GM18511 (cell line): ENCODE measurements around the gene PTCHD1.
A peak's percentile ranks its signal among the peaks of the same experiment; 100 is the strongest.

Experiments used
- ATAC-seq: cut with Tn5 transposase; IDR thresholded peaks from one replicate; pipeline ENCODE4 v1.9.1; 2021; ENCODE audit warnings: mild to moderate bottlenecking, moderate library complexity; ENCODE audit not compliant: unreplicated experiment

Gene PTCHD1

DNA sequence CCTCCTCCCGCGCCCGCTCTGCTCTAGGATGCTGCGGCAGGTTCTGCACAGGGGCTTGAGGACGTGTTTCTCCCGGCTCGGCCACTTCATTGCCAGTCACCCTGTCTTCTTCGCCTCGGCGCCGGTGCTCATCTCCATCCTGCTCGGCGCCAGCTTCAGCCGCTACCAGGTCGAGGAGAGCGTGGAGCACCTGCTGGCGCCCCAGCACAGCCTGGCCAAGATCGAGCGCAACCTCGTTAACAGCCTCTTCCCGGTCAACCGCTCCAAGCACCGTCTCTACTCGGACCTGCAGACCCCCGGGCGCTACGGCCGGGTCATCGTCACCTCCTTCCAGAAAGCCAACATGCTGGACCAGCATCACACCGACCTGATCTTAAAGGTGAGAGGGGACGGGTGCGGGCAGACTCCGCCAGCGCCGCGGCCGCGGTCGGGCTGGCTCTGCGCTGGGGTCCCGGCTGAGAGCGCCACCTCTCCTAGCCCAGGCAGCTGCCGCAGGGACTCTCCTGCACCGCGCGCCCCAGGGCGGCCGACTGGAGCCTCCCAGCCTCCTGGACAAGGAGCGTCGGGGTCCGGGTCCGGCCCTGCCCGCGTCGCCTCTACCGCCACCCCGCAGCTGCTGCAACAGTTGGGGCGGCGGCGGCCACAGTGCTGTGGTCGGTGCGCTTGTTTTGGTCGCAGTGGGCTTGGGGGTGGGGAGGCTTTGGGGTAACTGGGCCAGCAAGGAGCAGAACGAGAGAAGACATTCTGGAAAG, at the start of gene PTCHD1:
TSS of gene PTCHD1 (plus strand) at position 2 of the 752 bp plus-strand sequence. CDS start at position 29, 27 bp downstream.
- ATAC-seq: no peak

DNA sequence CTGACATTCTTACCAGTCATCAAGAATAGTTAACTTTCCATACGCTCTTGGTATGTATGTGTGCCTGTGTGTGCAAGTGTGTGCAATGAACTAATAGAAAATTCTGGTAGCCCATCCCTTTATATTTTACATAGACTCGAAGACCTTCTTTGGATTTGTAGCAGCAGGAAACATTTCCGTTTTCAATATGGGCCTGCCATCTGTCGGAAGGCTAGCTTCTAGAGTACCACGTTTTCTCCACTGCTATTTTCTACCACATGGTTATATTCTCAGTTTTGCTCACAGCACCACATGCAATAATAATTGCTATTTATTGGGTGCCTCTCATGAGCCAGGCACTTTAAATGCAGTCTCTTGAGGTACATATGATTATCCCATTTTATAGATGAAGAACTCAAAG, 47.9 kb upstream of the PTCHD1 start:
- no peak for ATAC-seq

DNA sequence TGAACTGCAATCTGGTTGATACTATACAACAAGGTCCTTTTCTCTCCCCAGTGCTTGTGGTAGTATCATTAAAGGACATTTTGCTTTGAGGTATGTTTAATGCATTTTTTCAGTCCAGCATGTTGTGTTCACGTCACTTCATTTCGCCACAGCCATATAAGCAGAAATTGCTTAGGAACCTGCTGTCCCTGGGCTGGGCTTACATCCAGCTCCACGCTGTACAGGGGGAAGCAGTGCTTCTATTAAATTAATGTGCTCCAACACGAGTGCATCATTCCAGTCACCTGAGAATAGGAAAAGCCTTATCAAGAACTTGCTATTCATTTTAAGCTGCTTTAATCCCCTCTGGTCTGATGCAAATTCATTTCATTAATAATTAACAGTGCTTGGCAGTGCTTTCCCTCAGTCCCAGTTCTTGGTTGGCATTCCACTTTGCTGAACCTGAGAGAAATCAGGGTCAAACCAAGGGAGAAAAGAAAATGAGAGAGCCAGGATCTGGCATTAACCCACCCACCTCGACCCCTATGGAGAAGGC, 47.4 kb upstream of the PTCHD1 start:
- no peak for ATAC-seq

DNA sequence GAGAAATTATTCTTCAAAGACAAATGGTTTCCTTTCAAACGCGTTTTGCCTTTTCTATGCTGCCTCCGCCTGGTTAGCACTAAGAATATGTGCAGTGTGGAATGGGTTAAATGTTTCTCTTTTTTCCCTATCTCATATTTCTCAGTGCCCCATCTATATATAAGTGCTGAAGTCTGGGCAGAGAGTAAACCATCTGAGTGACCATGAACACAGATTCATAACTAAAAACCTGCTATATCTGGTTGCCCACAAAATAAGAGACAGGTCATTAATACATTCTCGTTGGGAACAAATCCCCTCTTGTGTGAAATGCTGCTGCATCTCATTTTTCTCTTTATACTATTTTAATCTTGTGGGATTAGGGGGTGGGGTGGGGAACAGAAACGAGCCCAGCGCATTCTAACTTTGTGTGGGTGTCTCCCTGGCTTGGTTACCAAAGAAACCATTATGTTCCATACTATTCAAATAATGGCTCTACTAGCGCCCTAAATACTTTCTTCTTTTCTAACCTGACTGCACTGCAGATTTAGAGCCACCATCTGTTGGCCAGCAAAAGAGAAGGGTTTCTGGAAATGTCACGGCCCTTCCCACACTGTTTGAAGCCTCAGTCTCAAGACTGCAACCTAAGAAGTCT, 42.2 kb upstream of the PTCHD1 start:
- ATAC-seq: no peak

DNA sequence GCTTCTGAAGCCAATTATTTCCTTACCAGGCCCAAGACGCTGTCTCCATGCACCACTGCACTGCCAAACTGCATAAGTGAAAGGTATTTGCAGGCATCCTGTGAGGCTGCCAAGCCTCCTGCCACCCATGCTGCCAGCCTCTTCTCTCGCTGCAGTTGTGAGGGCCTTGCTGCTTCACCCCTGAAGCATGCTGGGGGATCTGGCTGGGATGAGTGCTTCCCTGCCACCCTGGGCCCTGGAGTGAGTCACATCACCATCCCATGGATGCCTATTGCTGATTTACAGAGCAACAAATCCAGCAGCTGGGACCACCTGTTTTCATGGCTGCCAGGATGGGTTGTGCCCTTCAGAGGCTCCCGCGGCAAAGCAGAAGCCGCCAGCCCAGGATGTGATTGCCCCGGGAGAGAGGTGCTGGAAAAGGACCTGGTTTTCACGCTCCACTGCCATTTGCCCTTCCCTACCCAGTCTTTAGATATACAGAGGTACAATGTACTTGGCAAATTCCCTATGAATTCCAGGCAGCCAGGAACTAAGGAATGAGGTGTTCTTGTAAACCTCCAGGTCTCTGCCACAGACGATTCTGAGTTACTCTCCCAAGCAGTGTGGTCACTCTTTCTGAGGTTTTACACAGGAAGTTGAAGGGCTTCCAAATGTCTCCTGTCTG, 41.5 kb upstream of the PTCHD1 start:
- ATAC-seq: no peak

DNA sequence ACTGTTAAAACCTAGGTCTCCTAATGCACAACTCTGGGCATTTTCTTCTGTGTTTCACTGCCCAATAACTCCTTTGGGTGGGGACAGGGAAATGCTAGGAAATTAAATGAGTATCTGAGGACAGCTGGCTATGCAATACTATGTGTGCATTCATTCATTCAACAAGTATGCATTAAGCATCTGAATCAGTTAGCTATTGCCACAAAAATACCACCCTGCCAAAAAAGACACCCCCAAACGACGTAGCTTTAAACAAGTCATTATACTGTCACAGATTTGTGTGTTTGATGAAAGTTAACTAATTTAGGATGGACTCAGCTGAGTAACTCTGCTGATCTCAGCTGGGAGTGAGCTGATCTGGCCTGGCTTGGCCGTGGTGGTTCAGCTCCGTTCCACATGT, 29.8 kb upstream of the PTCHD1 start:
- ATAC-seq: no peak

DNA sequence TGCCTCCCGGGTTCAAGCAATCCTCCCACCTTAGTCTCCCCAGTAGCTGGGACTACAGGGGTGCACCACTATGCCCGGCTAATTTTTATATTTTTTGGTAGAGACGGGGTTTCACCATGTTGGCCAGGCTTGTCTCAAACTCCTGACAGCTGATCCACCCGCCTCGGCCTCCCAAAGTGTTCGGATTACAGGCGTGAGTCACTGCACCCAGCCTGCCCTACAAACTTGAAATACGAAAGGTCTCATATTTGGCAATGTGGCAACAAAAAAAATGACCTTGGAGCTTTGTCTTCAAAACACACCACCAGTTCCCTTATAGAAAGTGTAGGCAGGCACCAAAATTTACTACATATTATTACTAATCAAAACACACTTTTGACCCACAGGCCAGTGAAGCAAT, 22.9 kb upstream of the PTCHD1 start:
- no peak for ATAC-seq

DNA sequence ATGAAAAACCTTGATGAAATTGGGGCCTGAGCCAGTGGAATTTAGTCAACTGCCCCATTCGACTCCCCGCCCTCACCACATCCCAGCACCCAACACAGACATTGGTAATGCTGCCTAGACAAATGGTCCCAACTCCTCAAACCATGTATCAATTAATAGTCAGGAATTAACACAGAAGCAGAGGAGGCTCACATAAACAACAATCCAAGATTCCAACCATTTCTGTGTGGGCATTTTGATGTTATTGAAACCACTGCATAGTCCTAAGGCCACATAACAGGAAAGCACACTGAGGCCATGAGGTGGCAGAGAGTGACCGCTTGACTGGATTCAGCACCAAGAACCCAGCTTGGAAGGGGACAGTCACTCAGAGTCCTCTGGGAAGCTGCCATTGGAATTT, 22.5 kb upstream of the PTCHD1 start:
- no peak for ATAC-seq

DNA sequence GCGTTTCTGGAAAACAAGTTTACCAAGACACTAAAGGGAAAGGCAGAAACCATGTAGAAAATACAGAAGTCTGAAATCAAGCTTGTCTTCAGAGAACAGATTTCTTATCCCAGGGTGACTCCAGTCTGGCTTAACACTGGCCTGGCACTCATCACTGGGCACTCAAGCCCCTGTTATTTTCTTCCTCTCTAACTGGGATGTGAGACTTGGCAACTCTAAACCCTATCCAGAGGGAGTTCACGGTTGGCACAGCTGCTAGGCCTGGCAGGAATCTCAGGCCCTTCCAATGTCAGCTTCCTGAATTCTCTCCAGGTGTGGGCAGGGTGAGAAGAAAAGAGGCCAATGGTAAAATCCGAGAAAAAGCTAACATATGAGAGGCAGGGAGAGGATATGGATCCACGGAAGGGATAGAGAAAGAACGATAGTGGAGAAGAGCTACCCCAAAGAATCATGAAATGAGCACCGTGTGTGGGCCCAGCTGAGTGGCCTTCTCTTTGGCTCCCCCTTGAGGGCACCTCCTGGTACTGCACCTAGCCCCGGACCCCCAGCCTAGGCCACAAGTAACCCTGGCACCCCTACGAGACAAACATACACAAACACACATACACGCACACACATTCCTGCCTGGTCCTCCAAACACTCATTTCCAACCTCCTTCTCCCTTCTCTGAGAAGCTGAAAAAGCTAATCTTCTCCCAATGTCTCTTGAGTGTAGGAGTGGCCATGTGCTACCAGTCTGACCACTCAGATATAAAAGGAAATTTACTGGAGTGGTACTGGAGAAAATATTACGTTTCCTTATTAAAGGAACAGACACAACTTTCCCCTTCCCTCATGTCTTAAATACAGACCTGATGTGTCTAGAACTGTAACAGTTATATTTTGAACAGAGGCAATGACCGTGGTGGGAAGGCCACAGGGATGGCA, 16.6 kb upstream of the PTCHD1 start:
- ATAC-seq: peak; percentile 93

DNA sequence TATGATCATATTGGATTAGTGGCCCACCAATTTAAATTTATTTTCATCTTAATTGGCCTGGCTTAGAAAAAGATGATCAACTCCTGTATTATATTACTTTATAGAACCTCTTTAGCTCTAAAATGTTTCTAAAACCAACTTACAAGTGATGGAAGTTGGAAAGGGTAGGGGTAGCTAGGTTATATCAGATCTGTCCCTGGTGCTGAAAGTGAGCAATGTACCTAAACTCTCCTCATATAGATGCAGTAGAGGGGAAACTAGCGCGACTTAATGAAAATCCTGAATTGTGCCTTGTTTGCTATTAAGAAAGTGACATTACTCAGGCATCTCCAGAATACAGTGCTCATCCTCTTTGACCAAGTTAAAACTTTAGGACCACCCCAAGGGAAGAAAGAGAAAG, 7.5 kb upstream of the PTCHD1 start:
- ATAC-seq: no peak

DNA sequence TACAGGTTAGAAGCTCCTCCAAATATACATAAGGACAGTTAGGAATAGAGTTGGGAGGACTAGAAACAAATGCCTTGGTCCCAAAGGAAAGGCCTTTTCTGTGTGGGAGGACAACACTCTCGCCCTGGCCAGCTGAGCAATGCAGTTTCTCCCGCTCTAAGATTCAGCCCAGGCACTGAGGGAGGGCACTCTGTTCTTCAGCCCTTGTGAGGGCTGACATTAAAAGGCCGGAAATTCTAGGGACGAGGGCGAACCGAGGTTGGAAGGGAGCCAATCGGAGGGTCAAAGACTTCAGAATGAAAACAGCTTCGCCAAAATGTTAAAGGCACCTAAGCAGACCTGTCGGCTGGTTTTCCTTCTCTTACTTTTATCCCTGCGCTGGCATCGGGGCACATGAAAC, 2.9 kb upstream of the PTCHD1 start:
- ATAC-seq: no peak

DNA sequence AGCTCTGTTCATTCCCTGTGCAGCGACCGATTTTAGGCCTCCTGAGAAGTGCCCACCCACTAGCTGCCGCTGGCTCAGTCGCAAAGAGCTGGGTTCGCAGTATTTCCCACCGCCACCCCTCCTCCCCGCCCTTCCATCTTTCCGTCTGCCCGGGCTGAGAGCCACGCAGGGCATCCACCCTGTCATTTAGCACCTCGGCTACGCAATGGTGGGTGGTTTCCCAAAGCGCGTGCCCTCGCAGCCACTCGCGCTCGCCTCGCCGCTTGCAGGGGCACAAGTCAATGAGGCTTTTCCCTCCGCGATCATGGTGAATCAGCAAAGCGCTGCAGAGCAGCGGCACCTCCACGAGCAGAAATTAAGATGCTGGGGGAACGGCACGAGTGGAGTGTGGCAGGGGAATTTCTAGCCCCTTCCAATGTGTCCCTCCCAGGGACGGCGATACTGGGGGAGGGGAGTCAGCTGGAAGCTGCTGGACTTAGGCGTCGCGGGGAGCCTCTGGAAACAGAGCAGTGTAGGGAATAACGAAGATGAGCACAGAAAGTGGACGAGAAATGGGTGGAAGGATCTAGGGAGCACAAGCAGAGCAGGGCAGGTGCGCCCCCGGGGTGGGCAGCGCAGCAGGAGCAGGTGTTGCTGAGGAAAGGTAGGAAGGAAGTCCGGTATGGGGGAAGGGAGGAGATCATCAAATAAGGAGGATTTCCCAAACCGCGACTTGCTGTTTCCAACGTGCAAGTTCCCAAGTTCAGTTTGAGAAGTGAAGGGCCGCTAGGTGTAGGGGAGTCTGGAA, 2.4 kb upstream of the PTCHD1 start:
- ATAC-seq: no peak

DNA sequence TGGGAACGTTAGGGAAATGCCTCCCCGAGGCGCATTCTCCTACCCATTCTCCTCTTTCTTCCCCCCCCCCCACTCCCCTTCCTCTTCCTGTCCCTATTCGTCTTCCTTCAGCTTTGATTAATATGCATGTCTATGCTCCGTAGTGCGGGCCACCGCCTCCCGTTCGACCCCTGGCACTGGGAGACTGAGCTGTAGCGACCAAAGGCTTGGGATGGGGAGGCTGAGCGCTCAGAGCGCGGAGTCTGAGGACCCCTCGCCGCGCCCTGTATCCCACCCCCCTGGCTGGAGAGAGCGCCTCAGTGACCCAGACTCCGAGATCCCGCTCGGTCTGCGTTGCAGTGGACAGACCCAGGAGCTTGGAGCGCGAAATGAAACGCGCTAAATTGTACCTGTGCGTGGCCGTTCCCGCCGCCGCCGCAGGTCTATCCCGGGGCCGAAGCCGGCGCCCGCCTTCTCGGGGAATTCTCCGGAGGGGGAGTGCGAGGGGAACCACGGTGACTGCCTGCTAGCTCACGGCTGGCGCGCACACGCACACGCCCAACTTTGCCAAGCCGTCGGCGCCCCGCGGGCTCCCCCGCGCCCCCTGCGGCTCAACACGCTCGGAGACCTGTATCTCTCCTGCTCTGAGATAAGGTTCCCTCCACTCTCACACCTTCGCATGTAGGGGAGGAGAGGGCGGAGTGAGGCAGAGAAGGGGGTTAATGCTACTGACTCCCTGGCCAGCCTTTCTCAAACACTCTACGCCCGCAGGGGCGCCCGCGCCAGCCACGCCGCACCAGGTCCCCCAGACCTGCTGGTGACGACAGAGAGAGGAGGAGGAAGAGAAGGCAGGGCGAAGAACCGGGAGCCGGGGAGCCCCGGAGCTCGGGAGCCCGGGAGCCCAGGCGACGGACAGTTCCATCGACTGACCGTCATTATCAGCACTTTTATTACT, 1.5 kb upstream of the PTCHD1 start:
- ATAC-seq: no peak

DNA sequence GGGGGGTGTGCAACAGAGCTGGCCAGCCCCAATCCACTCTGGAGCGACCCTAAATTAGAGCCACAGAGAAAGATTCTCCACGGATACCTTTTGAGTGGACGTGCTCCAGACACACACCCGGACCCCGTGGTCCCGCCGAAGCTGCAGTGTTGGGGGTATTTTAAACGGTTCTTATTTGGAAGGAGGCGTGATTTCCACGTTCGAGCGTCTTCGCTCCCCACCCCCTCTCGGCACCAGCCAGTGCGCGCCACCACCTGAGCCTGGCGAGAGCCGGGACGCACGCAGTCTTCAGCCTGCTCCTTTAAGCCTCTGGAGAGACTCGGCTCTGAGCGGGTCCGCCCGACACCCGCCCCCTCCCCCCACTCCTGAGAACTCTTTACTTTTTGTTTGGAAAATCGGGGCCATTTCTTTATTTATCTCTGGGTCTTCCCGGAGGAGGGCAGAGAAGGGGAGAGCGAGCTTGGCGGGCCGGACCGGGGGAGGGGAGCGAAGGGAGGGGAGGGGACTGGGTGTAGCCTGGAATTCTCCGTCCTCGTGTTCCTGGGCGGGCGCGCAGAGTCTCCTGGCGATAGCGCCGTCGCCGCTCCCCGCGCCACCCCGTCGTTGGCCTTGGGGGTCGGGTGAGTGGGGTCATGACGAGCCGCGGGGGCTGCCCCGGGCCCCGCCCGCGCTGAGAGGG, 668 bp upstream of the PTCHD1 start:
- ATAC-seq: no peak

DNA sequence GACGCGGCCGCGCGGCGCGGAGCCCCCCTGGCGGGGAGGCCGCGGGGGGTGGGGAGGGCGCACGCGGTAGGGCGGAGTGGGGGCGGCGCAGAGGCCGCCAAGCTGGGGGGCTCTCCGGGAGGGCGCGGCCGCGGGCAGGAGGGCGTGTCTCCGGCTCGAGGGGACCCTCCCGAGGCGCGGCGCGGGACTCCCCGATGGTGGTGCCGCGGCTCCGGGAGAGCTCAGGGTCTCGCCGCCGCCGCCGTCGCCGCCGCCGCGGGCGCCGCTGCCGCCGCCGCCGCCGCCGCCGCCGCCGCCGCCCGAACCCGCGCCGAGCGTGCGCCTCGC, 165 bp upstream of the PTCHD1 start:
- no peak for ATAC-seq

DNA sequence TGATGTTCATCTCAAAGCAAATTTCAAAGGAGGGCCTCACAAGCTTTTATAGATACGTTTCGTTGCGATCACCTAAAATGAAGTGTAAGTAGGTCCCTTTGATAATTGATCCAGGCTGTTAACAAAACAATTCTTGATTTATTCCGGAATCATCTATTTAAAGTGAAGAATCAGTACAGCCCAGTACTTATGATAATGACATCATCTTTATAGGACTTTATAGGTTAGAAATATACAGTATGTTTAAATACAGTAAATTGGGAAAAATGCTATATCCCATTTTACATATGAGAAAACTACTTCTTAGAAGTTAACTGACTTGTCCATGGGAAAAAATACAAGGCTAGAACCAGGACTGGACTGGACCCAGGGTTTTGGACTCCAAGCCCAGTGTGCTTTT, 3.7 kb downstream of the PTCHD1 start:
- no peak for ATAC-seq

DNA sequence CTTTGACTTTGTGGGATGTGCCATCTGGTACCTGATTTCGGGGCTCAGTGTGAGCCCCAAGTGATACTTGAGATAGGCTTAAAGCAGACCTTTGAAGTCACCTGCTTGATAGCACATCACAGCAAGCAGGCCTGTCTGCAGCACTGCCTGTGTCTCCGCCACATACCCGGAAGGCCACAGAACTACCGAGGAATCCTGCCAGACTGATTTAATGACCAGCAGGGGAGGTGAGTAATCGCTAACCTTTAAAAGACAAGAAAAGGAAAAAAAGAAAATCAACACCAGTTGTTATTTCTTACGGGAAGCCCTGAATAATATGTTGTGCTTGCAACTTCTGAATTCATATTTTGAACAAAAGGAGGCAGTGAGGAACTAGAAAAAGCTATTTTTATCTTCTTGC, 6.8 kb downstream of the PTCHD1 start:
- ATAC-seq: no peak

DNA sequence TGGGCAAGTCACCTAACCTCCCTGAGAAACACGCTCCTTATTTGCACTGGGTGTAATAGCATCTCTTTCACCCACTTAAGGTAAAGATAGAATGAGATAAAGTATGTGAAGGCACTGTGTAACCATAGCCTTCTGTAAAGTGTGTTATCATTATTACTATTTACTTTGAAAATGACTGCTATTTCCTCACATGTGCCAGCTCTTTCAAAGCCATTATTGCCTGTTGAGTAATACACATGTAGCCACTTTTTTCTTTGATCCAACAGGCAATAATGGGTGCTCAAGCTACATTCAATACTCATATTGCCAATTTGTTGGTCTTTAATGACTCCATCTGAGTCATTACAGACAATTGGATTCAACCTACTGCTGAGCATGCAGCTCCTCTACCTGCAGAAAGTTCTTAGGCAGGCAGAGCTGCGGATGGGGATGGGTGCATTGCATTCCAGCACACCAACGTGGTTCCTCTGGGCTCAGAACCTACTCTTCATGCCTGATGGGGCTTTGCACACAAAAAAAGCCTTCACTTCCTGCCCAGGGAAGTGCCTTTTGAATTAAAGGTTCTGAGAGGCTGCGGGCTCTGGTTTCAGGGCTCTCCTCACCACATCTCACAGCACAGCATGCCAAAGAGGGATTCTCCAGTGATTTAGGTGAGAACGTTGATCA, 9.7 kb downstream of the PTCHD1 start:
- ATAC-seq: no peak
